CD4-positive, alpha-beta memory T cell (primary cell): Measurements from ENCODE around the gene DAPK1. TPM values are rescaled to one million over a fixed set of nuclear protein-coding genes. Genes with fewer than 3 reads are reported as not detected.

ENCODE experiments used
- CTCF ChIA-PET: fragments of 350-600 bp; sonication (Branson Sonifier 250); formaldehyde crosslinking; loops from one replicate; lab custom pipeline; 2021; ENCODE audit warnings: inconsistent platforms; ENCODE audit not compliant: partially characterized antibody; lab: Charles Lee
- POLR2A ChIA-PET: fragments of 350-600 bp; sonication (Branson Sonifier 250); formaldehyde crosslinking; loops from one replicate; lab custom pipeline; 2021; ENCODE audit not compliant: partially characterized antibody; lab: Charles Lee
- DNase-seq, 5 donors: peaks; one replicate each; pipeline versions ENCODE4 v3.0.0 to v3.0.0-alpha.2; 2020 to 2022; ENCODE audit warnings: mixed read lengths in 1 of 5
- H3K27ac ChIP-seq: one replicate; pipeline ENCODE4 v1.7.0; 2013; ENCODE audit warnings: low read depth, low read length
- H3K27me3 ChIP-seq: 2 replicates; pipeline ENCODE4 v1.7.0; 2013; ENCODE audit warnings: mild to moderate bottlenecking, low read length, moderate library complexity; ENCODE audit not compliant: insufficient read depth
- H3K36me3 ChIP-seq: 2 replicates; pipeline ENCODE4 v1.7.0; 2013; ENCODE audit warnings: mild to moderate bottlenecking, low read length, moderate library complexity; ENCODE audit not compliant: insufficient read depth
- H3K4me1 ChIP-seq: 2 replicates; pipeline ENCODE4 v1.7.0; 2013; ENCODE audit warnings: mild to moderate bottlenecking, low read length, moderate library complexity; ENCODE audit not compliant: insufficient read depth
- H3K4me3 ChIP-seq, 2 donors: one replicate each; pipeline ENCODE4 v1.7.0; 2013; ENCODE audit warnings: low read length in 2 of 2, mild to moderate bottlenecking in 1 of 2
- H3K9me3 ChIP-seq, 2 donors: one replicate each; pipeline ENCODE4 v1.7.0; 2013; ENCODE audit warnings: low read length in 2 of 2, control low read depth in 1 of 2; ENCODE audit not compliant: control insufficient read depth in 1 of 2
- H3K27ac Mint-ChIP-seq, 7 donors: one replicate each; pipeline ENCODE4 v1.8.0; 2020 to 2021; ENCODE audit warnings: mixed read lengths in 7 of 7, mild to moderate bottlenecking in 6 of 7, inconsistent platforms in 3 of 7, moderate library complexity in 3 of 7
- H3K27me3 Mint-ChIP-seq, 2 donors: one replicate each; pipeline ENCODE4 v1.8.0; 2020 to 2021; ENCODE audit warnings: mixed read lengths in 2 of 2
- H3K36me3 Mint-ChIP-seq, 2 donors: one replicate each; pipeline ENCODE4 v1.8.0; 2020 to 2021; ENCODE audit warnings: mixed read lengths in 2 of 2, inconsistent platforms in 1 of 2, mild to moderate bottlenecking in 1 of 2
- H3K4me1 Mint-ChIP-seq, 4 donors: one replicate each; pipeline ENCODE4 v1.8.0; 2020 to 2021; ENCODE audit warnings: mixed read lengths in 4 of 4, mild to moderate bottlenecking in 1 of 4
- H3K4me3 Mint-ChIP-seq, 8 donors: one replicate each; pipeline ENCODE4 v1.8.0; 2020 to 2021; ENCODE audit warnings: mixed read lengths in 8 of 8, mild to moderate bottlenecking in 7 of 8, moderate library complexity in 6 of 8, inconsistent platforms in 3 of 8
- H3K9me3 Mint-ChIP-seq, 8 donors: one replicate each; pipeline ENCODE4 v1.8.0; 2020 to 2021; ENCODE audit warnings: mixed read lengths in 8 of 8, mild to moderate bottlenecking in 5 of 8, inconsistent platforms in 3 of 8, moderate library complexity in 1 of 8
- intact Hi-C: fragments of 100-400 bp; cut with micrococcal nuclease; formaldehyde crosslinking; loops from one replicate; pipeline ENCODE4 v1.15.1; 2023
- polyA plus RNA-seq, 2 donors: library from polyadenylated mRNA; unstranded; fragments of 300-500 nt; fragmentation: Illumina TruSeq; gene quantifications; one replicate each; pipeline ENCODE4 v1.2.3, GENCODE V29; 2021
- total RNA-seq, 2 experiments: library from RNA; stranded (reverse); gene quantifications; one replicate each; pipeline ENCODE4 v1.2.3, GENCODE V29; 2021

DAPK1 gene
- total and polyA plus RNA-seq, 4 experiments from 2014 or later: 1.7 to 2.2 TPM; not detected in 2

DNA sequence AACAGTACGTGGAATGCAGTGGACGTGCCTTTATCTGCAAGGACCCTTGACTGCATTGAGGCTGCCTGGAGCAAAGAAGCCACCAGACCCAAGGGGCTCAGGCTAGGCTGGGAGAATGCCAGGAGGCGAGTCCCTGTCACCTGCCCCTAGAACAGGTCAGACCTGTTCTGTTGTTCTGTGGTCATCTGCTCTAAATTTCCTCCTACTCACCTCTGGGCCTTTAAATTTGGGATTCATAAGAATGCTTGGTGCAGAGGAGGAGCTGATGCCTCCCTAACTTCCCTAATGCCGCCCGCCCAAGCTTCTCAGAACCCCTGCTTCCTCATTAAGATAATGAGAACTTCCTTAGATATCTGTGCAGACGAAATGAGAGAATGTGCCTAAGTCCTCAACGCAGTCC lies 32.0 kb downstream of the DAPK1 start:
- Histone ChIP-seq H3K9me3 (no peaks in the 10 kb centered on the region), H3K36me3 (no peaks in the 10 kb centered on the region), H3K27ac (no peak overlapping the region), H3K4me1 (no peaks in the 10 kb centered on the region), H3K27me3 (no peaks in the 10 kb centered on the region), H3K4me3 (no peak overlapping the region)
- POLR2A ChIA-PET: no interaction called here
- DNase-seq: no peak
- Mint-ChIP-seq H3K27me3 (peaks cover 0 to 5% of the 10 kb centered on the region in 2 donors), H3K4me3 (no peak overlapping the region), H3K36me3 (no peaks in the 10 kb centered on the region), H3K4me1 (no peaks in the 10 kb centered on the region), H3K27ac (no peak overlapping the region), H3K9me3 (peaks cover 0 to 1% (median 0%) of the 10 kb centered on the region in 8 donors)
- CTCF ChIA-PET: no interaction called here
- intact Hi-C loops: no loop called here

DNA sequence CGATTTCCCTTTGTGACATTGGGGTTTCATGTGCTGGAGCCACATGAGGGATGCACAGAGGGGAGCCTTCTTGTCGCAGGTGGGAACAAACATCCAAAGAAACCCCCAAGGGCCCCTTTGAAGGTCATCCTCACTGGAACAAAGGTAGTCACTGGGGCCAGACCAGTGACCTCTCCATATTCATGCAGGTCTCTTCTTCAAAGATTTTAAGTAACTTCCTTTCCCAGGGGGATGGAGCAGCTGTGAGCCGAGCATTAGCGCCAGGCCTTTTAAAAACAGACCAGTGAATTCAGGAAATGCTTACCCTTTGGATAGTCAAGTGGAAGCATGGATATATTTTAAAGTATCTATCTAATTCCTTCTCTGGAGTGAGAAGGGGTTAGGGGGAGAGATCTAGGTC lies 33.0 kb downstream of the DAPK1 start:
- Histone ChIP-seq H3K4me3 (no peak overlapping the region), H3K27ac (no peak overlapping the region), H3K4me1 (no peaks in the 10 kb centered on the region), H3K27me3 (no peaks in the 10 kb centered on the region), H3K36me3 (no peaks in the 10 kb centered on the region), H3K9me3 (no peaks in the 10 kb centered on the region)
- H3K4me3 Mint-ChIP-seq: no peak overlapping the region
- peaks cover 0 to under 1% (median 0%) of the 10 kb centered on the region in 4 donors for H3K4me1 Mint-ChIP-seq
- peaks cover 0 to 1% (median 0%) of the 10 kb centered on the region in 8 donors for H3K9me3 Mint-ChIP-seq
- no peak overlapping the region for H3K27ac Mint-ChIP-seq
- no peak for DNase-seq
- ChIA-PET CTCF (no interaction called here), POLR2A (no interaction called here)
- H3K36me3 Mint-ChIP-seq: no peaks in the 10 kb centered on the region
- H3K27me3 Mint-ChIP-seq: peaks cover 0 to 5% of the 10 kb centered on the region in 2 donors
- intact Hi-C loops: no loop called here

GRCh38 chr9:87531370-87532295 lies 34.0 kb downstream of the DAPK1 start:
- Histone ChIP-seq H3K27ac (no peak overlapping the region), H3K4me3 (no peak overlapping the region), H3K9me3 (no peaks in the 10 kb centered on the region), H3K36me3 (no peaks in the 10 kb centered on the region), H3K4me1 (no peaks in the 10 kb centered on the region), H3K27me3 (no peaks in the 10 kb centered on the region)
- H3K36me3 Mint-ChIP-seq: no peaks in the 10 kb centered on the region
- ChIA-PET CTCF (no interaction called here), POLR2A (no interaction called here)
- intact Hi-C loops: no loop called here
- no peak overlapping the region for H3K27ac Mint-ChIP-seq
- H3K4me1 Mint-ChIP-seq: peaks cover 3 to 6% (median 5%) of the 10 kb centered on the region in 4 donors
- H3K4me3 Mint-ChIP-seq: no peak overlapping the region
- H3K27me3 Mint-ChIP-seq: peaks cover 0 to 5% of the 10 kb centered on the region in 2 donors
- peaks cover 0 to 1% (median 0%) of the 10 kb centered on the region in 8 donors for H3K9me3 Mint-ChIP-seq
- no peak for DNase-seq

DNA sequence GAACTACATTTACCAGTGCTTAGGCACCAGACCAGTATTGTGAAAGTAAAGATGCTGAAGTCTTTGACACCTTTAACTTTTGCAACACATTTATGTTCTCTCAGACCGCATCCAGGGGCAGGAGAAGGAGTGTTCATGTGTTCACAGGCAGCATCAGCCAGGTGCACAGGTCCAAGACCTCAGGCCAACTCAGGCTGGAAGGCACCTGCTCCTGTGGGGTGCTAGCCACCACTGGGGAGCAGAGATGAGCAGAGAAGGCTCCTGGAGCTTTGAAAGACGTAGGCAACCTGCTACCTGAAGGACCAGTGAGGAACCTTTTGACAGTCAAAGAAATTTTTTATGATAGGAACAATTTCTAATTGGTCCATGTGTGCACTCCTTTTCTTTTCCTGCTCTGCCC lies 35.6 kb downstream of the DAPK1 start:
- H3K4me1 ChIP-seq: no peaks in the 10 kb centered on the region
- peaks cover 3 to 6% (median 5%) of the 10 kb centered on the region in 4 donors for H3K4me1 Mint-ChIP-seq
- peaks cover 0 to 1% (median 0%) of the 10 kb centered on the region in 8 donors for H3K9me3 Mint-ChIP-seq
- intact Hi-C loops: no loop called here
- no peak overlapping the region for H3K4me3 Mint-ChIP-seq
- no peak overlapping the region for H3K27ac ChIP-seq
- no peaks in the 10 kb centered on the region for H3K9me3 ChIP-seq
- no peak for DNase-seq
- no peak overlapping the region for H3K4me3 ChIP-seq
- CTCF ChIA-PET: no interaction called here
- no peaks in the 10 kb centered on the region for H3K27me3 Mint-ChIP-seq
- H3K36me3 ChIP-seq: no peaks in the 10 kb centered on the region
- H3K27ac Mint-ChIP-seq: no peak overlapping the region
- no peaks in the 10 kb centered on the region for H3K36me3 Mint-ChIP-seq
- POLR2A ChIA-PET: no interaction called here
- H3K27me3 ChIP-seq: no peaks in the 10 kb centered on the region

GRCh38 chr9:87534036-87534435 lies 36.4 kb downstream of the DAPK1 start:
- peaks cover 0 to 1% (median 0%) of the 10 kb centered on the region in 8 donors for H3K9me3 Mint-ChIP-seq
- no peaks in the 10 kb centered on the region for H3K36me3 ChIP-seq
- H3K27me3 ChIP-seq: no peaks in the 10 kb centered on the region
- intact Hi-C loops: no loop called here
- no peak overlapping the region for H3K4me3 Mint-ChIP-seq
- H3K27ac ChIP-seq: no peak overlapping the region
- ChIA-PET CTCF (no interaction called here), POLR2A (no interaction called here)
- H3K4me1 Mint-ChIP-seq: peaks cover 3 to 6% (median 5%) of the 10 kb centered on the region in 4 donors
- H3K27me3 Mint-ChIP-seq: no peaks in the 10 kb centered on the region
- no peaks in the 10 kb centered on the region for H3K9me3 ChIP-seq
- no peak overlapping the region for H3K4me3 ChIP-seq
- no peak overlapping the region for H3K27ac Mint-ChIP-seq
- no peak for DNase-seq
- no peaks in the 10 kb centered on the region for H3K4me1 ChIP-seq
- H3K36me3 Mint-ChIP-seq: no peaks in the 10 kb centered on the region

DNA sequence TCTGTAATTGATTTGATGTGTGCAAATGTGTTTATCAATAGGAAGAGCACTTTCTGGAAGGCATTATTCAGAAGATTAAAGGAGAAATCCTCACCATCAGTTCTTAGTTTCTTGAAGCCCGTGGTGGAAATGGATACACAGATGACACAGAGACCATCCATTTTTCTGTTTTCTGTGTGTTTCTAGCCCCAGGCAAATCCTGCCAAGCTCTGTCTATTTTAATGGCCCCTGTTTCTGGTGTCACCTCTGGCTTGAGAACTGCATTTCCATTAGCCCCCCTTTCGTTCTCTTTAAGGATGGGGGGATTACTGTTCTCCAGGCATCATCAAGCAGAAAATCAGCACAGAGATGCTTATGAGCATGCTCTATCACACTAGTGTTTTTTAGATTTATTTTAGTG lies 37.3 kb downstream of the DAPK1 start:
- DNase-seq: no peak
- Histone ChIP-seq H3K27me3 (no peaks in the 10 kb centered on the region), H3K27ac (no peak overlapping the region), H3K36me3 (no peaks in the 10 kb centered on the region), H3K4me3 (no peak overlapping the region), H3K4me1 (no peaks in the 10 kb centered on the region), H3K9me3 (no peaks in the 10 kb centered on the region)
- peaks cover 3 to 6% (median 5%) of the 10 kb centered on the region in 4 donors for H3K4me1 Mint-ChIP-seq
- H3K4me3 Mint-ChIP-seq: no peak overlapping the region
- ChIA-PET POLR2A (no interaction called here), CTCF (no interaction called here)
- no peak overlapping the region for H3K27ac Mint-ChIP-seq
- no peaks in the 10 kb centered on the region for H3K27me3 Mint-ChIP-seq
- peaks cover 0 to 1% (median 0%) of the 10 kb centered on the region in 8 donors for H3K9me3 Mint-ChIP-seq
- intact Hi-C loops: no loop called here
- no peaks in the 10 kb centered on the region for H3K36me3 Mint-ChIP-seq

DNA sequence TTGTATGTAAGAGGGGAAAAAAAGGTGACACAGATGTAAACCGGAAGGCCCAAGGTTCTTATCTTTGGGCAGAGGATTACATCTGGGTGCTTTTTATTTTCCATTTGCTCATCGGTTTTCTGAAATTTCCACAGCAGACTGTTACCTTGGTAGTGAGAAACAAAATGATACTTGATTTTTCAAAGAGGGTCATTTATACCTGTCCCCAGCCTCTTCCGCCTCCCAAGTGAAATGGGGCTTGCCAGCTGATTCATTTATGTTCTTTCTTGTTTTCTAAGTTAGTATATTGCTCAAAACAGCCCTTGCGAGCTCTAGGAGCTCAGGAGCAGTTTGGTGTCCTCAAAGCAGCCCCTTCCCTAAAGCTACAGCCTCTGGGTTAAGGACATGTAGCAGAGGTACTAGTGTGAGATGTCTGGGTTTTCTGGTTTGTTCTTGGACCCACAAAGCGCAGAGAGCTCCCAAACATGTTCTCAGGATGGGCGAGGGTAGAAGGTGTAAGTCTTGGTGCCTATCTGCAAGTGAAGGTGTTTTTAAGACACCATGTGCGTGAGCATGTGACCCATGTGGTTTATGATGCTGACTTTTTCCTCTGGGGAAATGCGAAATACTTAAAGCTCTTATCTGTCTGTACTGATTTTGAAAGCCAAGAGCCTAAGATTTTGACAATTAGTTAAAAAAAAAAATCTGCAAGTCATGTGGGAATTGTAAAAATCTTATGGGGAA lies 38.3 kb downstream of the DAPK1 start:
- no peaks in the 10 kb centered on the region for H3K36me3 Mint-ChIP-seq
- DNase-seq: no peak
- Histone ChIP-seq H3K4me1 (no peaks in the 10 kb centered on the region), H3K27ac (no peak overlapping the region), H3K36me3 (no peaks in the 10 kb centered on the region), H3K27me3 (no peaks in the 10 kb centered on the region), H3K9me3 (no peaks in the 10 kb centered on the region), H3K4me3 (no peak overlapping the region)
- peaks cover 3 to 6% (median 5%) of the 10 kb centered on the region in 4 donors for H3K4me1 Mint-ChIP-seq
- no peak overlapping the region for H3K27ac Mint-ChIP-seq
- ChIA-PET POLR2A (no interaction called here), CTCF (no interaction called here)
- no peaks in the 10 kb centered on the region for H3K27me3 Mint-ChIP-seq
- H3K9me3 Mint-ChIP-seq: peaks cover 0 to 1% (median 0%) of the 10 kb centered on the region in 8 donors
- H3K4me3 Mint-ChIP-seq: no peak overlapping the region
- intact Hi-C loops: no loop called here
